ENCODE data around the gene RTN4IP1. TPM values are rescaled to one million over a fixed set of nuclear protein-coding genes. Genes with fewer than 3 reads are reported as not detected.

RTN4IP1 gene
- total RNA-seq, 4 donors from 2014 or later = 1.6 to 11.1 (median 6.0) TPM

DNA sequence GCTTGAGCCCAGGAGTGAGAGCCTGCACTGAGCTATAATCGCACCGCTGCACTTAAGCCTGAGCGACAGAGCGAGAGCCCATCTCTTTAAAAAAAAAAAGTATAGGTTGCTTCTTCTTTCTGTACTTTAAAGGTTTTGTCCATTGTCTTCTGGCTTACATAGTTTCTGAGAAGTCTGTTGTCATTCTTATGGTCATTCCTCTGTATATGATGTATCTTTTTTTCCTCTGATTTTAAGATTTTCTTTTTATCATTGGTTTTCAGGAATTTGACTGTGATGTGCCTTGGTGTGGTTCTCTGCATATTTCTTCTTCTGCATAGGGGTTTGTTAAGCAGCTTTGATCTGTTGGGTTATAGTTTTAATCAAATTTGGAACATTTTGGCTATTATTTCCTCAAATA, 29.2 kb upstream of the RTN4IP1 start:
- H3K27me3 ChIP-seq = no peaks in the 10 kb centered on the region
- 99 to 100% methylated on average over 4 of the region's 4 CpGs for WGBS, 2 donors
- TF ChIP-seq POLR2A (IDR thresholded peaks at IDR 0.05) = no peak
- TF ChIP-seq, protein P1, sequence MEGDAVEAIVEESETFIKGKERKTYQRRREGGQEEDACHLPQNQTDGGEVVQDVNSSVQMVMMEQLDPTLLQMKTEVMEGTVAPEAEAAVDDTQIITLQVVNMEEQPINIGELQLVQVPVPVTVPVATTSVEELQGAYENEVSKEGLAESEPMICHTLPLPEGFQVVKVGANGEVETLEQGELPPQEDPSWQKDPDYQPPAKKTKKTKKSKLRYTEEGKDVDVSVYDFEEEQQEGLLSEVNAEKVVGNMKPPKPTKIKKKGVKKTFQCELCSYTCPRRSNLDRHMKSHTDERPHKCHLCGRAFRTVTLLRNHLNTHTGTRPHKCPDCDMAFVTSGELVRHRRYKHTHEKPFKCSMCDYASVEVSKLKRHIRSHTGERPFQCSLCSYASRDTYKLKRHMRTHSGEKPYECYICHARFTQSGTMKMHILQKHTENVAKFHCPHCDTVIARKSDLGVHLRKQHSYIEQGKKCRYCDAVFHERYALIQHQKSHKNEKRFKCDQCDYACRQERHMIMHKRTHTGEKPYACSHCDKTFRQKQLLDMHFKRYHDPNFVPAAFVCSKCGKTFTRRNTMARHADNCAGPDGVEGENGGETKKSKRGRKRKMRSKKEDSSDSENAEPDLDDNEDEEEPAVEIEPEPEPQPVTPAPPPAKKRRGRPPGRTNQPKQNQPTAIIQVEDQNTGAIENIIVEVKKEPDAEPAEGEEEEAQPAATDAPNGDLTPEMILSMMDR (IDR thresholded peaks at IDR 0.05) = no peak
- peaks cover 4 to 21% (median 13%) of the 10 kb centered on the region in 3 donors for H3K9me3 ChIP-seq
- H3K27ac ChIP-seq = no peak overlapping the region
- intact Hi-C loops (cut with DNase I) = no loop called here
- peaks cover 5 to 92% (median 8%) of the 10 kb centered on the region in 3 donors for H3K36me3 ChIP-seq
- no peak overlapping the region for H3K4me3 ChIP-seq
- peaks cover 0 to 6% (median 0%) of the 10 kb centered on the region in 3 donors for H3K4me1 ChIP-seq
- no peak for DNase-seq

DNA sequence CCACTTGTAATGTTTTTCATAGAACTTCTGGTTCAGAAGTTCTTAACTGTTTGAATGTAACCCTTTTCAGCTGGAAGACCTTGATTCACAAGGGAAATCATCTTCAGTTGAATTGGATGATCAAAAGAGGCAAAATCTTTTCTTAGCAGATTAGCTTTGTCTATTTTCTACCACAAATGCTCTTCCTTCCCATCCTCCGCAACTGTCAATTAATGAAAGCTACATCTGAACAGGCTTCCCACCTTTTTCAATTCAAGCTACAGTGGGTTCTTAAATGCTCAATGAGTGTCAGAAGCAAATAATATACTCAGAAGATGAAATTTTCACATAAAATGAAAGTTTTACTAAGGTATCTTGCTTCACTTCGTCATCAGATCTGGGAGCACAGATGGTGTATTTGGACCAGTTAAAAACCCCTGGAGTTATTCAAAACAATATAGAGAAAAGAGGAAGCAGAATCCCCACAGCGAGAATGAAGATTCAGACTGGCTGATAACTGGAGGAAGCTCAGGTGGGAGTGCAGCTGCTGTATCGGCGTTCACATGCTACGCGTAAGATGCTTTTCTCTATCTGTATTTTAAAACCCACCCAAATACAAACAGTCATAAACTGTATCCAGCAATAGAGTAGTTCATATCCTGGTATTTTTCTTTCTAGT, 19.5 kb upstream of the RTN4IP1 start:
- intact Hi-C loops (cut with DNase I) = no loop called here
- 84 to 92% methylated on average over 7 of the region's 7 CpGs for WGBS, 2 donors
- H3K36me3 ChIP-seq = peaks cover 0 to 85% (median 3%) of the 10 kb centered on the region in 3 donors

DNA sequence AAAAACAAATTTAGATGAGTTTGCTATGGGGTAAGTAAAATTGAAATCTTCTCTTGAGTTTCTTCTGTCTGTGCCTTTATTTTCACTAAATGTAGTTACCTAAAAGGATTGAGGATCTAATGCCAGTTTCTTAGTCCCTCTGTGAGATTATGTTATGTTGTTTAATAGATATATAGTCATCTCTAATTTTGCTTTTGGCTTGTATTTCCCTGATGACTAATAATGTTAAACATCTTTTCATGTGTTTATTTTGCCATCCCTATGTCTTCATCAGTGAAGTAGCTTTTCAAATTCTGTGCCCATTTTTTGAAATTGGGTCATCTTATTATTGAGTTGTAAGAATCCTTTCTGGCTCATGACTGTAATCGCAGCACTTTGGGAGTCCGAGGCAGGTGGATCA, 13.8 kb upstream of the RTN4IP1 start:
- WGBS, 2 donors = 80 to 100% methylated on average over 1 to 2 of the region's 2 CpGs
- DNase-seq = no peak
- H3K27ac ChIP-seq = no peak overlapping the region
- intact Hi-C loops (cut with DNase I) = no loop called here
- no peak overlapping the region for H3K4me3 ChIP-seq
- peaks cover 0 to 71% (median 3%) of the 10 kb centered on the region in 3 donors for H3K36me3 ChIP-seq
- no peaks in the 10 kb centered on the region for H3K4me1 ChIP-seq
- no peaks in the 10 kb centered on the region for H3K9me3 ChIP-seq
- TF ChIP-seq, protein P1 (IDR thresholded peaks at IDR 0.05) = no peak
- no peak for TF ChIP-seq POLR2A (IDR thresholded peaks at IDR 0.05)
- H3K27me3 ChIP-seq = no peaks in the 10 kb centered on the region

More for the DNA sequence above, 19.5 kb upstream of the RTN4IP1 start:
- Histone ChIP-seq H3K4me3 (no peak overlapping the region), H3K27me3 (no peaks in the 10 kb centered on the region), H3K4me1 (no peaks in the 10 kb centered on the region), H3K27ac (no peak overlapping the region), H3K9me3 (no peaks in the 10 kb centered on the region)
- no peak for TF ChIP-seq POLR2A (IDR thresholded peaks at IDR 0.05)
- TF ChIP-seq, protein P1 (IDR thresholded peaks at IDR 0.05) = no peak
- no peak for DNase-seq

DNA sequence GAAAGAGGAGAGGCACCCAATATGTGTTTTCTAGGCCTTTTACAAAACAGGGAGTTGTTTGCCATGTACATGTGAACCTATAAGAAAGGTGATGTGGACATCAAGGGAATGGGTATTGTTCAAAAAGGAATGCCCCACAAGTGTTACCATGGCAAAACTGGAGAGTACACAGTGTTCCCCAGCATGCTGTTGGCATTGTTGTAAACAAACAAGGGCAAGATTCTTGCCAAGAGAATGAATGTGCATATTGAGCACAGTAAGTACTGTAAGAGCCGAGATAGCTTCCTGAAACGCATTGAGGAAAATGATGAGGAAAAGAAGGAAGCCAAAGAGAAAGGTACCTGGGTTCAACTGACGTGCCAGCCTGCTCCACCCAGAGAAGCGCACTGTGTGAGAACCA, 13.2 kb upstream of the RTN4IP1 start:
- H3K36me3 ChIP-seq = peaks cover 0 to 66% (median 3%) of the 10 kb centered on the region in 3 donors
- no peaks in the 10 kb centered on the region for H3K4me1 ChIP-seq
- TF ChIP-seq, protein P1 (IDR thresholded peaks at IDR 0.05) = no peak
- no peak for TF ChIP-seq POLR2A (IDR thresholded peaks at IDR 0.05)
- no peaks in the 10 kb centered on the region for H3K9me3 ChIP-seq
- H3K27ac ChIP-seq = no peak overlapping the region
- intact Hi-C loops (cut with DNase I) = no loop called here
- WGBS, 2 donors = 94 to 96% methylated on average over 4 of the region's 4 CpGs
- H3K27me3 ChIP-seq = no peaks in the 10 kb centered on the region
- DNase-seq = no peak
- H3K4me3 ChIP-seq = no peak overlapping the region

DNA sequence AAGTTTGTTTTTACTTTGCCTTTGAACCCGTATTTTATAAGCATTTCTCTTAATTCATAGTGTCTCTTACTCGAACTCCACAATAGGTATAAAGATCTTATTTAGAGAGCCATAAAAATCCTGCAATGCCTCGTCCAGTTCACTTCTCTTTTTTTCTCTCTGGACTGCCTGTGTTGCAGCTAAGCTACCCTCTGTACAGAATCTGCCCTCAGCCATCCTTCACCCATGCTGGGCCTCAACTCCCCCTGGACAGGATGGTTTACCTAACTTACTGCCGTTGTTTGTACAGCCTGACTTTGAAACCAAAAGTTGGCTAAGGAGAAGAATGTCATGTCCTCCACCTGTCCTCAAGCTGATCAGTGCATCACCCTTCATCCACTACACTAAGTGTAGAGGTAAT, 10.5 kb upstream of the RTN4IP1 start:
- no peak for DNase-seq
- H3K27ac ChIP-seq = no peak overlapping the region
- TF ChIP-seq, protein P1 (IDR thresholded peaks at IDR 0.05) = no peak
- no peak for TF ChIP-seq POLR2A (IDR thresholded peaks at IDR 0.05)
- H3K4me3 ChIP-seq = no peak overlapping the region
- peaks cover 0 to 49% (median 0%) of the 10 kb centered on the region in 3 donors for H3K36me3 ChIP-seq
- no peaks in the 10 kb centered on the region for H3K9me3 ChIP-seq
- 82 to 86% methylated on average over 4 of the region's 4 CpGs for WGBS, 2 donors
- no peaks in the 10 kb centered on the region for H3K27me3 ChIP-seq
- H3K4me1 ChIP-seq = no peaks in the 10 kb centered on the region
- intact Hi-C loops (cut with DNase I) = no loop called here
